Activated CD8-positive, alpha-beta memory T cell treated with anti-CD3 and anti-CD28 coated beads, Interleukin-2, amount 10 ng/mL, durations not matched to agents 7 days and 5 days (primary cell): ENCODE measurements around the gene GRHL1. TPM values are rescaled to one million over a fixed set of nuclear protein-coding genes. Genes with fewer than 3 reads are reported as not detected.
A peak's percentile ranks its signal among the peaks of the same experiment; 100 is the strongest.
"Not testable (repeated sequence)": the region's sequence is repeated elsewhere in the genome, so short reads cannot be mapped to it uniquely, and the experiment has no call there.

ENCODE experiments used
- ATAC-seq: fragments of 150-1000 bp; cut with Tn5 transposase; one replicate; pipeline ENCODE4 v1.10.0; 2021; ENCODE audit warnings: moderate library complexity
- CTCF ChIA-PET: fragments of 350-600 bp; sonication (Branson Sonifier 250); formaldehyde crosslinking; loops from one replicate; lab custom pipeline; 2021; ENCODE audit warnings: antibody characterized with exemption; lab: Charles Lee
- DNase-seq: peaks from one replicate; pipeline ENCODE4 v3.0.0-alpha.2; 2020
- H3K27ac Mint-ChIP-seq: one replicate; pipeline ENCODE4 v1.8.0; 2021; ENCODE audit warnings: mild to moderate bottlenecking, mixed read lengths
- H3K27me3 Mint-ChIP-seq: one replicate; pipeline ENCODE4 v1.8.0; 2021; ENCODE audit warnings: mixed read lengths
- H3K36me3 Mint-ChIP-seq: one replicate; pipeline ENCODE4 v1.8.0; 2021; ENCODE audit warnings: mild to moderate bottlenecking, mixed read lengths
- H3K4me1 Mint-ChIP-seq: one replicate; pipeline ENCODE4 v1.8.0; 2021; ENCODE audit warnings: mixed read lengths
- H3K4me3 Mint-ChIP-seq: one replicate; pipeline ENCODE4 v1.8.0; 2021; ENCODE audit warnings: mild to moderate bottlenecking, moderate library complexity, mixed read lengths
- H3K9me3 Mint-ChIP-seq: one replicate; pipeline ENCODE4 v1.8.0; 2022; ENCODE audit warnings: low read depth, mixed read lengths
- total RNA-seq, 2 experiments: library from RNA; stranded (reverse); gene quantifications; one replicate each; pipeline ENCODE4 v1.2.3, GENCODE V29; 2021

Gene GRHL1
- total RNA-seq, 2 experiments from 2014 or later, result 0.64 to 1.0 TPM

GRCh38 chr2:10022966-10023662, 71.6 kb downstream of the GRHL1 start:
- no peak for DNase-seq
- Mint-ChIP-seq H3K36me3 (no peaks in the 10 kb centered on the region), H3K27ac (no peak overlapping the region), H3K4me1 (peaks cover 1% of the 10 kb centered on the region), H3K9me3 (no peaks in the 10 kb centered on the region), H3K27me3 (peaks cover 10% of the 10 kb centered on the region), H3K4me3 (no peak overlapping the region)
- CTCF ChIA-PET, result no interaction called here
- no peak for ATAC-seq

GRCh38 chr2:10026940-10027569, 75.6 kb downstream of the GRHL1 start:
- peaks cover 22% of the 10 kb centered on the region for H3K4me1 Mint-ChIP-seq
- DNase-seq, result no peak
- ATAC-seq, result no peak
- H3K27ac Mint-ChIP-seq, result no peak overlapping the region
- no peaks in the 10 kb centered on the region for H3K36me3 Mint-ChIP-seq
- H3K27me3 Mint-ChIP-seq, result no peaks in the 10 kb centered on the region
- H3K9me3 Mint-ChIP-seq, result no peaks in the 10 kb centered on the region
- CTCF ChIA-PET, result interaction anchor here (1.5 to 8.2 kb wide), 3 partner anchors 8 to 213 kb away, joined by 3 to 48 read pairs (median 13); no protein-coding TSS in a partner anchor
- H3K4me3 Mint-ChIP-seq, result no peak overlapping the region

- no peak overlapping the region for H3K27ac Mint-ChIP-seq
- no peak overlapping the region for H3K4me3 Mint-ChIP-seq
- H3K36me3 Mint-ChIP-seq, result no peaks in the 10 kb centered on the region
Observed at GRCh38 chr2:10027660-10028330, 76.3 kb downstream of the GRHL1 start.

GRCh38 chr2:10028407-10028987, 77.0 kb downstream of the GRHL1 start:
- Mint-ChIP-seq H3K27ac (peak overlapping the region; percentile 84), H3K4me1 (peaks cover 22% of the 10 kb centered on the region), H3K4me3 (no peak overlapping the region), H3K27me3 (no peaks in the 10 kb centered on the region), H3K36me3 (no peaks in the 10 kb centered on the region), H3K9me3 (no peaks in the 10 kb centered on the region)
- CTCF ChIA-PET, result interaction anchor here (0.8 to 8.2 kb wide), 9 partner anchors 11 to 258 kb away, joined by 3 to 48 read pairs (median 4); partner anchors contain the start of genes KLF11 and TAF1B
- no peak for DNase-seq
- no peak for ATAC-seq

More at GRCh38 chr2:10027660-10028330, 76.3 kb downstream of the GRHL1 start:
- no peak for DNase-seq
- CTCF ChIA-PET, result interaction anchor here (0.8 to 8.2 kb wide), 8 partner anchors 10 to 257 kb away, joined by 3 to 48 read pairs (median 4); partner anchors contain the start of genes KLF11 and TAF1B
- Mint-ChIP-seq H3K9me3 (no peaks in the 10 kb centered on the region), H3K27me3 (no peaks in the 10 kb centered on the region), H3K4me1 (peaks cover 22% of the 10 kb centered on the region)
- no peak for ATAC-seq

GRCh38 chr2:10028988-10029874, 77.7 kb downstream of the GRHL1 start:
- Mint-ChIP-seq H3K27me3 (no peaks in the 10 kb centered on the region), H3K9me3 (no peaks in the 10 kb centered on the region), H3K4me3 (peak overlapping the region; percentile 53), H3K36me3 (no peaks in the 10 kb centered on the region), H3K4me1 (peaks cover 22% of the 10 kb centered on the region), H3K27ac (peak overlapping the region; percentile 84)
- CTCF ChIA-PET, result interaction anchor here (0.6 to 8.2 kb wide), 10 partner anchors 12 to 273 kb away, joined by 3 to 48 read pairs (median 4); partner anchors contain the start of genes HPCAL1, KLF11 and TAF1B
- peak; percentile 83 for DNase-seq
- peak; percentile 93 for ATAC-seq

GRCh38 chr2:10029875-10030223, 78.4 kb downstream of the GRHL1 start:
- no peaks in the 10 kb centered on the region for H3K36me3 Mint-ChIP-seq
- no peak for ATAC-seq
- peaks cover 24% of the 10 kb centered on the region for H3K4me1 Mint-ChIP-seq
- H3K27me3 Mint-ChIP-seq, result no peaks in the 10 kb centered on the region
- no peak for DNase-seq
- H3K27ac Mint-ChIP-seq, result peak overlapping the region; percentile 84
- CTCF ChIA-PET, result interaction anchor here (1.1 to 8.2 kb wide), 5 partner anchors 14 to 273 kb away, joined by 3 to 48 read pairs (median 4); partner anchors contain the start of genes HPCAL1 and KLF11
- no peaks in the 10 kb centered on the region for H3K9me3 Mint-ChIP-seq
- peak overlapping the region; percentile 53 for H3K4me3 Mint-ChIP-seq

- no peaks in the 10 kb centered on the region for H3K36me3 Mint-ChIP-seq
- no peak for DNase-seq
- H3K27ac Mint-ChIP-seq, result peak overlapping the region; percentile 84
- no peaks in the 10 kb centered on the region for H3K9me3 Mint-ChIP-seq
- no peak for ATAC-seq
- no peak overlapping the region for H3K4me3 Mint-ChIP-seq
- CTCF ChIA-PET, result interaction anchor here (0.8 to 8.2 kb wide), 4 partner anchors 14 to 230 kb away, joined by 3 to 48 read pairs (median 4); no protein-coding TSS in a partner anchor
- H3K27me3 Mint-ChIP-seq, result no peaks in the 10 kb centered on the region
- peaks cover 27% of the 10 kb centered on the region for H3K4me1 Mint-ChIP-seq
Observed at GRCh38 chr2:10030311-10030736, 78.8 kb downstream of the GRHL1 start.

GRCh38 chr2:10030798-10031197, 79.3 kb downstream of the GRHL1 start:
- not testable (repeated sequence) for DNase-seq, H3K9me3 Mint-ChIP-seq, H3K36me3 Mint-ChIP-seq, H3K27me3 Mint-ChIP-seq, H3K4me3 Mint-ChIP-seq, ATAC-seq, H3K27ac Mint-ChIP-seq
- CTCF ChIA-PET, result interaction anchor here (0.8 to 8.2 kb wide), 4 partner anchors 14 to 230 kb away, joined by 3 to 48 read pairs (median 4); no protein-coding TSS in a partner anchor
- H3K4me1 Mint-ChIP-seq, result peaks cover 31% of the 10 kb centered on the region

- ATAC-seq (no peak), DNase-seq (no peak)
- CTCF ChIA-PET, result interaction anchor here (0.9 to 8.2 kb wide), 4 partner anchors 13 to 219 kb away, joined by 3 to 48 read pairs (median 4); no protein-coding TSS in a partner anchor
- Mint-ChIP-seq H3K36me3 (no peaks in the 10 kb centered on the region), H3K27me3 (no peaks in the 10 kb centered on the region), H3K9me3 (no peaks in the 10 kb centered on the region), H3K4me1 (peaks cover 31% of the 10 kb centered on the region), H3K4me3 (no peak overlapping the region), H3K27ac (no peak overlapping the region)
Observed at GRCh38 chr2:10031886-10032745, 80.6 kb downstream of the GRHL1 start.

GRCh38 chr2:10032746-10033105, 81.2 kb downstream of the GRHL1 start:
- H3K9me3 Mint-ChIP-seq, result no peaks in the 10 kb centered on the region
- H3K27ac Mint-ChIP-seq, result no peak overlapping the region
- no peaks in the 10 kb centered on the region for H3K27me3 Mint-ChIP-seq
- no peak overlapping the region for H3K4me3 Mint-ChIP-seq
- DNase-seq (no peak), ATAC-seq (no peak)
- CTCF ChIA-PET, result interaction anchor here (0.9 kb wide), 1 partner anchor 219 kb away, joined by 3 read pairs; no protein-coding TSS in a partner anchor
- no peaks in the 10 kb centered on the region for H3K36me3 Mint-ChIP-seq
- peaks cover 31% of the 10 kb centered on the region for H3K4me1 Mint-ChIP-seq

GRCh38 chr2:10033251-10034006, 81.9 kb downstream of the GRHL1 start:
- ATAC-seq (no peak), DNase-seq (no peak)
- Mint-ChIP-seq H3K4me1 (peaks cover 27% of the 10 kb centered on the region), H3K36me3 (no peaks in the 10 kb centered on the region), H3K27me3 (no peaks in the 10 kb centered on the region), H3K9me3 (no peaks in the 10 kb centered on the region), H3K27ac (no peak overlapping the region), H3K4me3 (no peak overlapping the region)
- CTCF ChIA-PET, result interaction anchor here (0.9 to 1.0 kb wide), 2 partner anchors 15 to 220 kb away, joined by 3 to 5 read pairs; no protein-coding TSS in a partner anchor
